ENCODE measurements around the gene A4GALT.

The A4GALT gene

DNA sequence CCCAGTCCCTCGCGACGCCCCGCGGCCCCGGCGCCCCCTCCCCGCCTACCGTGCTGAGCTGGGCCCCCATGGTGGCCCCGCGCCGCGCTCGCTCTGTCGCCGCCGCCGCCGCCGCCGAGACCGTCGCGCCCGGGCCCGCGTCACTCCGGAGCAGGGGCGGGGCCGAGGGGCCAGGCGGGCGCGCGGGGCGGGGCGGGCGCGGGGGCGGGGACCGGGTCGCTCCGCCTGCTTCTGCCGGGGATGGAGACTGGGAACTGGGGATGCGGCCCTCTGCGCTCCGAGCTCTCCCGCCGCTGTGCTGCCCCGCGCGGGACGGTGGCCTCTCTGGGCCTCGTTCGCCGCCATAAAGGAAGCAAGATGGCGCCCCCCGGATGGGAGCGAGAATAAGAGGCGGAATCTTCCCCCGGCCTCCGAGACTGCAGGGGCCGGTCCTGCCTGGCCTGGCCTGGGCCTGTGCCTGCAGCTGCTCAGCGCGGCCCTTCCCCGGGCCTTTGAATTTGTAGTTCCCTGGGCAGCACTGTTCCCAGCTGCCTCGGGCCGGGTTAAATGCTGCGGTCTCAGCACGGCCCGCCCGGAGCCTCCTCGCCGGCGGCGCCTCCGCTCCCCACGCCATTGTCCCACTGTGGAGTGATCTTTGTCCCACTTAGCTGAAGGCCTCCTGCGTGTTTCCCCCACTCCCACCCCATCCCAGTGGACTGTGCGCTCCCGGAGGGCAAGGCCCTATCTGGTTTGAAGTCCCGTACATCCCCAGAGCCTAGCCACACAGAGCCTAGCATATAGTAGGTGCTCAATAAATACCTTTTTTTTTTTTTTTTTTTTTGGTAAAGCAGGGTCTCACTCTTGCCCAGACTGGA, 71.2 kb downstream of the A4GALT start, which contains the start of gene CYB5R3:
CYB5R3 (minus strand) TSS at position 147 of the 854 bp plus-strand sequence; CDS start at position 70, 77 bp downstream.
- Mint-ChIP-seq H3K36me3 (ENCODE audit: low read depth) (peaks cover 28% of the 10 kb centered on the region), H3K9me3 (no peaks in the 10 kb centered on the region), H3K4me1 (ENCODE audit: low read depth) (peaks cover 57% of the 10 kb centered on the region), H3K27me3 (no peaks in the 10 kb centered on the region), H3K4me3 (peak within 1 kb of the TSS; percentile 87), H3K27ac (peak within 1 kb of the TSS; percentile 87)
- intact Hi-C loops (cut with micrococcal nuclease): loop anchor here (2.0 kb wide), 1 partner anchor 35 kb away; the partner anchor contains the start of gene POLDIP3

DNA sequence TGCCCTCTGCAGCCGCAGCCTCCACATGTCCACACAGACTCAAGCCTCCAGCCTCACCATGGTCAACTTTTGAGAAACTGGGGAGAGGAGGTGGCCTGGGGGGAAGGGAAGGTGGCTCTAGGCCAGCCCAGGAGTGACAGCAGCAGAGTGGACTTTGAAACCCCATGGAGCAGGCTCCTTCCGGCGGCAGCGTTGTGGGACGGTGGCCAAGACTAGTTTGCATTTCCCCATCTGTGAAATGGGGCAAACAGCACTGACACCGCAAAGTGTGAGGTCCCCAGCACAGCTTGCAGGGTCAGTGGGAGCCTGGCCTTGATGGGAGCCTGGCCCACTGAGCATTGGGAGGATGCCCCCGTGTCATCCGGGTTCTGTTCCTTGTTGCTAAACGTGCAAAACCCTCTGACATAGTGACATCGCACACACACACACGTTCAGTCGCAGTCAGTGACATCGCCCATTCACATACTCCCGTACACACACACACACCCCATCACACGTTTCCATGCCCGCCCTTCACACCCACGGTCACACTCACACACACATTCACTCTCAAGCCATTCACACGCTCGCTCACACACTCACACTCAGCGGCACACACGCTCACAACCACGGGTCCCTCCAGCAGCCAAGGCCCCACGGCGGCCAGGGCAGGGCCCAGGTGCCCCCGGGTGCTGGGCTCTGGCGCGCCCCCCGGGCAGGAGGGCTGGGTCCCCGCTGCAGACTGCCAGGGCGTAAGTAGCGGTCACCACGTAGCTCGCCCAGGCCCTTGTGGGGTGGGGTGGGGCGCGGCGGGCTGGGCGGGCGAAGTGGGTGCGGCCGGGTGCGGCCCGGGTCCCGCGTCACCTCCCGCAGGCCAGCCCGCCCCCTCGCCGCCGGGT, 72.1 kb downstream of the A4GALT start:
- Mint-ChIP-seq H3K4me3 (peak overlapping the region; percentile 87), H3K4me1 (ENCODE audit: low read depth) (peaks cover 57% of the 10 kb centered on the region), H3K27me3 (no peaks in the 10 kb centered on the region), H3K9me3 (no peaks in the 10 kb centered on the region), H3K36me3 (ENCODE audit: low read depth) (peaks cover 33% of the 10 kb centered on the region), H3K27ac (peak overlapping the region; percentile 87)
- intact Hi-C loops (cut with micrococcal nuclease): loop anchor here (2.0 kb wide), 1 partner anchor 34 kb away; the partner anchor contains the start of gene POLDIP3

DNA sequence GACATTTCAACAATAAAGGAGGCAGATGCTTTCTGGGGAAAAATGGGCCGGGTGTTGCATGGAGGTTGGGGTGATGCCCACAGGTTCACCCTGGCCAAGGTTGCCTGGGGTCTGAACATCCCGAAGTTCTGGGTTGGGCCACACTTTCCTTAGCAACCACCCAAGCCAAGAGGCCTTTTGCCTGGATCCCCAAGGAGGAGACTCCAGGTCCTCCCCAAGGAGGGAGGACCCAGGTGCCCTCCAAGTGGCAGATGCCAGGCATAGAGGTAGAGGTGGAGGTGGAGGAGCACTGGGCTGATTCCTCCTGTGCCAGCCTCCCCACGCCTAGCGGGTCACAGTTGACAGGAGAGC, 72.7 kb downstream of the A4GALT start:
- H3K9me3 Mint-ChIP-seq: no peaks in the 10 kb centered on the region
- peaks cover 33% of the 10 kb centered on the region for H3K36me3 Mint-ChIP-seq (ENCODE audit: low read depth)
- no peaks in the 10 kb centered on the region for H3K27me3 Mint-ChIP-seq
- H3K4me3 Mint-ChIP-seq: peak overlapping the region; percentile 87
- intact Hi-C loops (cut with micrococcal nuclease): loop anchor here (2.0 kb wide), 1 partner anchor 33 kb away; the partner anchor contains the start of gene POLDIP3
- H3K27ac Mint-ChIP-seq: peak overlapping the region; percentile 87
- H3K4me1 Mint-ChIP-seq (ENCODE audit: low read depth): peaks cover 60% of the 10 kb centered on the region

DNA sequence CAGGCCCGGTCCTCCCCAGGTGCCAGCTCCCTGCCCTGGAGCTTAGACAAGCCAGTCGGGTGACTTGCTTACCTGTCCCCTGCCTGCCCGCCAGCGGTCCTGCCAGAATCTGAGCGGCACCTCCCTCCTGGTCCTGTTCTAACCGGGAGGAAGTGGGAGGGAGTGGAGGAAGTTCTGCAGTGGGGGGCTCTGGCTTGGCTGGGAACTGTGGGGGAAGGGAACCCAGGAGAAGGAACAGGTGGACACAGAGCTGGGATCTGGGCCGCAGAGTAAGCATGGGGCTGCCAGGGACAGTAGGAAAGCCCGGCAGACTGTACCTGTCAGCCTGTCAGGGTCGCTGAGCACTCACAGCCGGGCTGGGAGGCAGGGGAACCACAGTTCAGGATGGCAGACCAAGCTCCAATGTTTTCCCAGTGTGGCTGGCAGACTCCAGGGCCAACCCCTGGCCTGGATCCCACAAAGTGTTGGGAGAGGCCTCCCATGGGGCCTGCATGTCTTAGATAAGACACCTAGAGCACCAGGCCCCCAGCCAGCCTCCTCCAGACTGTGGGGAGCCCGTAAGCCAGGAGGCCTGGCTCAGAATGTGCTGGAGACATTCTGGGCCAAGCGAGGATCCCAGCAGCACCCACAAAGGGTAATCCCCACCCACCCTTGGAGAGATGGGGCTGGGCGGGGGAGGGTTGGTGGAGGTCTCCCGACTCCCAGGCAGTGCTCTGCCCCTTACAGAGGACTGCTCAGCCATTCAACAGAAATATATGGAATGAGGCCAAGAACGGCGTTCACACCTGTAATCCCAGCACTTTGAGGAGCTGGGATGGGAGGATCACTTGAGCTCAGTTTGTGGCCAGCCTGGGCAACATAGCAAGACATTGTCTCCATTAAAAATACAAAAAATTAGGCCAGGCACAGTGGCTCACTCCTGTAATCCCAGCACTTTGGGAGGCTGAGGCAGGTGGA, 73.8 kb downstream of the A4GALT start:
- intact Hi-C loops (cut with micrococcal nuclease): no loop called here
- Mint-ChIP-seq H3K4me1 (ENCODE audit: low read depth) (peaks cover 66% of the 10 kb centered on the region), H3K27ac (peak overlapping the region; percentile 82), H3K9me3 (no peaks in the 10 kb centered on the region), H3K4me3 (peak overlapping the region; percentile 60), H3K36me3 (ENCODE audit: low read depth) (peaks cover 33% of the 10 kb centered on the region), H3K27me3 (no peaks in the 10 kb centered on the region)

DNA sequence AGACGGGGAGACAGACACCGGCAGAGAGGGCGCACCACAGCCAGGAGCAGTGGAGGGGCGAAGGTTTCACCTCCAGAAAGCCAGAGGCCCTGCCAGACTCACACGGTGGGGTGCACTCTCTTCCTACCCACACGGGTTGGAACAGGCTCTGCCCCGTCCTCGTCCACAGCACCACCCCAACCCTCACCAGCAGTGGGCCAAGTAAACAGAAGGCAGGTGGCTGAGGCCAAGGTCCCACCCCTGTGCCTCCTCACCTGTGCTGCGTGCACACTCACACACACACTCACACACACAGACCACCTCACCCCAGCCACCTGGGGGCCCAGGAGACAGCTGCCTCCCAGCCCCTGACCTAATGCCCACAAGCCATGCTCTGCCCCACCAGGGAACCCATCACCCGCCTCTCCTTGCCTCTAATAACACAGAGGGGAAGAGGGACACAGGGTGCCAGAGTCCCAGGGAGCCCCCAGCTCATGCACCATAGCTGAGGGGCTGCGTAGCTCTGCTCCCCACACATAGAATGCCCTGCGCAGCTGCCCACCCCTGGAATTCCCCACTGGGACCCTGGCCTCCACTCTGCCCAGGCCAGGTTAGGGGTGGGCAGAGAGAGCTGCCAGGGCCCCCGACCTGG, 74.6 kb downstream of the A4GALT start:
- H3K9me3 Mint-ChIP-seq: no peaks in the 10 kb centered on the region
- H3K27me3 Mint-ChIP-seq: no peaks in the 10 kb centered on the region
- peaks cover 33% of the 10 kb centered on the region for H3K36me3 Mint-ChIP-seq (ENCODE audit: low read depth)
- peaks cover 71% of the 10 kb centered on the region for H3K4me1 Mint-ChIP-seq (ENCODE audit: low read depth)
- peak overlapping the region; percentile 7 for H3K4me3 Mint-ChIP-seq
- peak overlapping the region; percentile 82 for H3K27ac Mint-ChIP-seq
- intact Hi-C loops (cut with micrococcal nuclease): no loop called here

DNA sequence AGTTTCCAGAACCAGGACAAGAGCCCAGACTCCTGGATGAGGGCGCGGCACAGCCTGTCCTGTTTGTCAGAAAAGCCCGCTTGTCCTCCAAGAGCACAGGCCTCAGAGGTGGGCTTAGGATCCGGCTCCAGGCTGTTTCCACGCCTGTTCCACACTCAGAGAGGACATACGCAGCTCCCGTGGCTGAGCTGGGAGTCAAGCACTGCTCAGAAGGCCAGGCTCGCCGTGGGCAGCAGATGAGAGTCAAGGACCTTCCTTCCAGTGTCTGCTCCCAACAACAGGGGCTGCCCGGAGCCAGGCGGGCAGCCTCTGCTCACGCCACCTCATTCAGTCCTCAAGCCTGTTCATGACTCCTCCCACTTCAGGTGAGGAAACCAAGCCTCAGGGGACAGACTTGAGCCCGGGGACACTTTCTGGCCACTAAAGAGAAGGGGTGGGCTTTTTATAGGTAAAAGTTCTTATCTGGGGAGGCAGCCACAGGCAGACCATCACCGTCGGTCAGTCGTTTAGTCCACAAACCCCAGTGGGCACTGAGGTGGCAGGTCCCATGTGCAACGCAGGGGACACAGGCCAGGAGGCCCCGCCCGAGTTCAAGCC, 75.2 kb downstream of the A4GALT start:
- Mint-ChIP-seq H3K4me1 (ENCODE audit: low read depth) (peaks cover 77% of the 10 kb centered on the region), H3K27me3 (no peaks in the 10 kb centered on the region), H3K27ac (peak overlapping the region; percentile 82), H3K36me3 (ENCODE audit: low read depth) (peaks cover 33% of the 10 kb centered on the region), H3K9me3 (no peaks in the 10 kb centered on the region), H3K4me3 (peak overlapping the region; percentile 17)
- intact Hi-C loops (cut with micrococcal nuclease): no loop called here

DNA sequence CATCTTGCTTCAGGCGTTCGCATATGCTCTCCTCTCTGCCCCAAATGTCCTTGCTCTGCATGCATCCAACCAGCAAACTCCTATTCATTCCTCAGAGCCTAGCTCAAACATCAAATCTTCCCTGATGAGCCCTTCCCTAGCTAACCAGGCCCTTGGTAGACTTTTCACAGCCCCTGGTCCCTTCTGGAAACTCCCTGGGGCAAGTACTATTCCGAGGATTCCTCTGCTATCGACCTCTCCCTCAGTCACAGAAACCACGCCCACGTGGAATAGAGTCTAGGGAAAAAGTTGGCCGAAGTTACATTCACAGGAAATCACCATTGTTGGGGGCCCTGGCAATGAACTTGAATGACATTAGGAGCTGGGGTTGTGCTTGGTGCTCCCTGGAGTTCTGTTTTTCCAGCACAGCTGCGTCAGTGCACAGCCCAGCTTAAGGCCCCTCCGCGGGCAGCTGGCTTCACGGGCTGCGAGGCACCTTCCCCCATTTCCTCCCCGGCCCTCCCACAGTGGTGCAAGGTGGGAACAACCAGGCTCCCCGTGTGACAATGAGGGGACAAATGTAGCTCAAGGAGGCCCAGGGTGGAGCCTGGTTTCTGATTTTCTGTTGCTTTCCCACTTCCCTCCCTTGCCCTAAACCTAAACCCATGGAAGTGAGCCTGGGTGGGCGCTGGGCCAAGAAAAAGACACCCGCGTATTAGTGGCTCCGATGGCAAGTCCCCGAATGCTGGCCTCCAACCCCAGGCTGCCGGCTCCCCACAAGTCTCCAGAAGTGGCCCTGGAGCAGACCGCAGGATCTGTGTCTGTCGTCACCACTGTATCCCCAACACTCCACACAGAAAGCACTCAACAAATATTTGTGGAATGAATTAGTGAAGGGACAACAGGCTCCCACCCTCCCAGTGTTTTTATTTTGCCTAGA, 76.0 kb downstream of the A4GALT start:
- Mint-ChIP-seq H3K9me3 (no peaks in the 10 kb centered on the region), H3K4me1 (ENCODE audit: low read depth) (peaks cover 79% of the 10 kb centered on the region), H3K36me3 (ENCODE audit: low read depth) (peaks cover 33% of the 10 kb centered on the region), H3K27ac (peak overlapping the region; percentile 82), H3K4me3 (peak overlapping the region; percentile 54), H3K27me3 (no peaks in the 10 kb centered on the region)
- intact Hi-C loops (cut with micrococcal nuclease): no loop called here

DNA sequence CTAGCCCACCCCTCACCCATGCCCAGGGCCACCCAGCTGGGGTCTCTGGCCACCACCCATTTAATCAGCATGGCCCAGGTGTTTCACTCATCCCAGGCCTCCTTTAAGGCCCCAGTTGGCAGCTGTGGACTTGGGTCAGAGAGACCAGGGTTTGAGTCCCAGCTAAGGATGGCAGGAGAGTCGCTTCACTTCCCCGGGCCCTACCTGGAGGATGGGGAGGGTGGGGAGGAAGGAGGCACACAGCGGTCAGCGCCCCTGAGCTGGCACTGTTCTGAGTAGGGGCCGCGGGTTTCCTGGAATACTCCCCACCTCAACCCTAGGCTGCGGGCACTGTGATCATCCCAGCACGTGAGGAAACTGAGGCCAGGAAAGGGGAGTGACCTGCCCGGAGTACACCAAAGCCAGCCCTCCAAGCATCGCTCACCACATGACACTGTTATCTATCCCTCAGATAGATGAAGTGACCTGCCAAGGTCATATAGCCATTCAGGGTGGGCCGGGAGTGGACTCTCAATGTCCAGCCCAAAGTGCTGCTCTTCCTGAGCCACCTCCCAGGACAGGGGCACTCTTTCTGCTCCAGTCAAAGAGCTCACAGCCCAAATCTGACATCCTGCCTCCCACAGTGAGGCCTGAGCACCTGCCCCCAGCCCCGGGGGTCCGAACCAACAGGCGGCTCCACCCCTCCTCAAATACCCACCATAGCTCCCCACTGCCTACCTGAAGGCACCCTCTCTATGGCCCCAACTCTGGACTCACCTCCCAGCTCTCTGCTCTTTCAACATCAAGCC, 76.8 kb downstream of the A4GALT start:
- H3K27me3 Mint-ChIP-seq: no peaks in the 10 kb centered on the region
- H3K36me3 Mint-ChIP-seq (ENCODE audit: low read depth): peaks cover 31% of the 10 kb centered on the region
- H3K27ac Mint-ChIP-seq: peak overlapping the region; percentile 82
- H3K4me3 Mint-ChIP-seq: peak overlapping the region; percentile 54
- intact Hi-C loops (cut with micrococcal nuclease): no loop called here
- no peaks in the 10 kb centered on the region for H3K9me3 Mint-ChIP-seq
- peaks cover 78% of the 10 kb centered on the region for H3K4me1 Mint-ChIP-seq (ENCODE audit: low read depth)

DNA sequence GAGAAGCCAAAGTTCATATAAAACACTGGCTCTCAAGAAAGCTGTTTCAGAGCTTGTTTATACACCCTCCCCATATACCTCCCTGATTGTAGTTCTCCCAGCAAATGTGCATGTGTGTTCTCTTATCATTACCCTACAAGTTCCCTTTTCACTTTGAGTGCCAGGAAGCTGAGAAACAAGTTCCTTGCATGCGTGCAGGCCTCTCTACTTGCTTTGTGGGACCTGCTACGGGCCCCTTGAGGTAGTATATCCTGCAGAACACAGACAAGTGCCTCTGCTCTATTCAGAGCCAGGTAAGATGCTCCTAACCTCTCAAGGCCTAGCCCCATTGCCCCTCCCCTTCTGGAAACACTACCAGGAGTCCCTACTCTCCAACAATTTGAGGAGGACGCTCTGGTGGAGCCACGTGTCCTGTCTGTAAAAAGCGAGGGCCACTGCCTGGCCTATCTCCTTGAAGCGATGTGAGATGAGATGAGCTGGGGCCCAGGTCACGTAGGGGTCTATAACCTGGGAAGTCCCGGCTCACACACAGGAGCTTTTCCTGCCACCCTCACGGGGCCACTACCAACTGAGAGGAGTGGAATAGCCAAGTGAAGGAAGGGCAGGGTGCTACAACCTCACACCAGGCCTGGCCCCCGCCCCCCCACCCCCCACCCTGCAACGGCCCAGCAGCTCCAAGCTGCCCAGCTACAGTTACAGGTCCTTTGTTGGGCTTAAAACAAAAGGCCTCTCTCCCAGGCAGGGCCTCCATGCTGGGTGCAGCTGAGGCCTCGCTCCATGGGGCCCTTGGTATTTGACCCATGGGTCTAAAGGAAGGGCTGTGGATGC, 77.7 kb downstream of the A4GALT start:
- Mint-ChIP-seq H3K27me3 (no peaks in the 10 kb centered on the region), H3K9me3 (no peaks in the 10 kb centered on the region), H3K4me3 (no peak overlapping the region), H3K36me3 (ENCODE audit: low read depth) (peaks cover 26% of the 10 kb centered on the region), H3K4me1 (ENCODE audit: low read depth) (peaks cover 69% of the 10 kb centered on the region), H3K27ac (peak overlapping the region; percentile 65)
- intact Hi-C loops (cut with micrococcal nuclease): no loop called here

Measured in dendritic cell treated with granulocyte-macrophage colony-stimulating factor and Interleukin-4, amounts not matched to agents 40 ng/mL and 50 ng/mL, for 4 days (primary cell).